ENCODE measurements around the gene PKDREJ.

The PKDREJ gene

GRCh38 chr22:46242076-46242475, 21.1 kb downstream of the PKDREJ start:
- no peak for TF ChIP-seq CTCF (IDR thresholded peaks at IDR 0.05; ENCODE audit: poor library complexity, severe bottlenecking)
- no peak overlapping the region for H3K27ac ChIP-seq (ENCODE audit: poor library complexity, severe bottlenecking)
- H3K27me3 ChIP-seq (ENCODE audit: insufficient read depth, poor library complexity, severe bottlenecking): no peaks in the 10 kb centered on the region
- DNase-seq (ENCODE audit: low spot score) (no peak), ATAC-seq (ENCODE audit: low read depth) (no peak)
- no peaks in the 10 kb centered on the region for H3K4me1 ChIP-seq (ENCODE audit: insufficient read depth, poor library complexity, severe bottlenecking)
- peaks cover 4% of the 10 kb centered on the region; the same call in 1 of the 2 replicates for H3K36me3 ChIP-seq (ENCODE audit: low read depth)
- no peaks in the 10 kb centered on the region for H3K9me3 ChIP-seq (ENCODE audit: severe bottlenecking)
- H3K4me3 ChIP-seq (ENCODE audit: severe bottlenecking): no peak overlapping the region

DNA sequence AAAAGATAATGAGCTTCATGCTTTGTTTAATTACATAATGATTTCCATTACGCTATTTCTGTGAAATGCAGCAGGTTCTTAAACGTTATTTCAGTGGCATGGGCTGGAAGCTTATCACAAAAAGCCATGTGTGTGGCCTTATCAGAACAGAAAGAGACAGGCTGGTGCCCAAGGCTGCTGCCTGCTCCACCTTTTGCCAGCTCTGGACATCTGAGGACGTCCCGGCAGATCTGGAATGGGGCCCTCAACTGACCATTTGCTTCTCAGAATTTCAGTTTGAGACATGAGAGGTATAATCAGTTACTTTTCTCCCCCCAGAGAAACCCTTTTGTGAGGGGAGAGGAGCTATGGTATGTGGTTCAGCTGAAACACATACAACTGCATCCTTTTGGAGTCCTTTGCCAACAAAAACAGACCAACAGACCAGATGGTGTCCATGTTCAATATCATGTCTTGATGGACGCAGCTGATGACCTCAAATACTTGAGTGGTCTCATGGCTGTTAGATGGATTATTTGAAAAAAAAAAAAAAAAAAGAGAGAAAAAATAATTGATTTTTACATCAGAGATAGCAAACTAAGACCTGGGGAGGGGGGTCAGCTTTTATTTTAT, 21.6 kb downstream of the PKDREJ start:
- H3K4me1 ChIP-seq (ENCODE audit: insufficient read depth, poor library complexity, severe bottlenecking): no peaks in the 10 kb centered on the region
- TF ChIP-seq CTCF (IDR thresholded peaks at IDR 0.05; ENCODE audit: poor library complexity, severe bottlenecking): no peak
- DNase-seq (ENCODE audit: low spot score) (no peak), ATAC-seq (ENCODE audit: low read depth) (no peak)
- H3K4me3 ChIP-seq (ENCODE audit: severe bottlenecking): no peak overlapping the region
- no peaks in the 10 kb centered on the region for H3K27me3 ChIP-seq (ENCODE audit: insufficient read depth, poor library complexity, severe bottlenecking)
- H3K27ac ChIP-seq (ENCODE audit: poor library complexity, severe bottlenecking): no peak overlapping the region
- H3K36me3 ChIP-seq (ENCODE audit: low read depth): peaks cover 4% of the 10 kb centered on the region; the same call in 1 of the 2 replicates
- no peaks in the 10 kb centered on the region for H3K9me3 ChIP-seq (ENCODE audit: severe bottlenecking)

GRCh38 chr22:46240907-46241306, 22.2 kb downstream of the PKDREJ start:
- Histone ChIP-seq H3K9me3 (ENCODE audit: severe bottlenecking) (no peaks in the 10 kb centered on the region), H3K27me3 (ENCODE audit: insufficient read depth, poor library complexity, severe bottlenecking) (no peaks in the 10 kb centered on the region), H3K27ac (ENCODE audit: poor library complexity, severe bottlenecking) (no peak overlapping the region), H3K4me1 (ENCODE audit: insufficient read depth, poor library complexity, severe bottlenecking) (no peaks in the 10 kb centered on the region), H3K36me3 (ENCODE audit: low read depth) (peaks cover 4% of the 10 kb centered on the region; the same call in 1 of the 2 replicates), H3K4me3 (ENCODE audit: severe bottlenecking) (no peak overlapping the region)
- DNase-seq (ENCODE audit: low spot score) (no peak), ATAC-seq (ENCODE audit: low read depth) (no peak)
- TF ChIP-seq CTCF (IDR thresholded peaks at IDR 0.05; ENCODE audit: poor library complexity, severe bottlenecking): no peak

DNA sequence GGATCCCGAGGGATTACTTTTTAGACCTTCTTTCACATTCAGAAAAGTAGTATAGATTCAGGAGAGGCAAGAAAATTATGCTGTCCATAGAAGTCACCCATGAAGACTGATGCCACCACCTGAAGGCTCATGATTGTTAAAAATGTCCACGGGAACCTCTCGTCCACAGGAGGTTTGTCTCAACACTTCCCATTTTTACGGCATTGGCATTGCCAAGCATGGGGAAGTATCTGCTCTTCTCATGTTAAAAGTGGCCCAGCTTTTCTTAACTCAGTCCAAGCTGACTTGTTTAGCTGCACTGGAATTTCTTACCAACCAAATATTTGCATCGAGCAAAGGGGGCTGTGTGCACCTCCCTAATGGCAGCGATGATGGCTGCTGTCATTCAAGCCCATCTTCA, 22.6 kb downstream of the PKDREJ start:
- H3K27me3 ChIP-seq (ENCODE audit: insufficient read depth, poor library complexity, severe bottlenecking): no peaks in the 10 kb centered on the region
- no peak for ATAC-seq (ENCODE audit: low read depth)
- H3K4me3 ChIP-seq (ENCODE audit: severe bottlenecking): no peak overlapping the region

More for the DNA sequence above, 22.6 kb downstream of the PKDREJ start:
- Histone ChIP-seq H3K36me3 (ENCODE audit: low read depth) (peaks cover 4% of the 10 kb centered on the region; the same call in 1 of the 2 replicates), H3K4me1 (ENCODE audit: insufficient read depth, poor library complexity, severe bottlenecking) (no peaks in the 10 kb centered on the region), H3K27ac (ENCODE audit: poor library complexity, severe bottlenecking) (no peak overlapping the region), H3K9me3 (ENCODE audit: severe bottlenecking) (no peaks in the 10 kb centered on the region)
- TF ChIP-seq CTCF (IDR thresholded peaks at IDR 0.05; ENCODE audit: poor library complexity, severe bottlenecking): no peak
- DNase-seq (ENCODE audit: low spot score): no peak

Measured in RWPE2 (cell line).